Pons (tissue), 1 donor: ENCODE results near the gene PCDHA1.
"Not testable (repeated sequence)": the region's sequence is repeated elsewhere in the genome, so short reads cannot be mapped to it uniquely, and the experiment has no call there.

Experiments
- DNase-seq: peaks from one replicate; pipeline ENCODE4 v3.0.0-alpha.2; 2016; ENCODE audit warnings: low spot score

The PCDHA1 gene

GRCh38 chr5:140808241-140808888, 22.4 kb downstream of the PCDHA1 start:
- DNase-seq, result not testable (repeated sequence)

GRCh38 chr5:140808889-140809291, 22.9 kb downstream of the PCDHA1 start:
- DNase-seq, result no peak

GRCh38 chr5:140821375-140822280, 35.7 kb downstream of the PCDHA1 start, which contains the start of gene PCDHA5:
PCDHA5 (plus strand) TSS chr5:140821613.
- peak; percentile 45 for DNase-seq

- no peak for DNase-seq
These were observed 36.3 kb downstream of the PCDHA1 start for GRCh38 chr5:140822281-140822629.

GRCh38 chr5:140822969-140823368, 37.0 kb downstream of the PCDHA1 start:
- not testable (repeated sequence) for DNase-seq

- no peak for DNase-seq
These were observed 37.5 kb downstream of the PCDHA1 start for GRCh38 chr5:140823475-140823874.

GRCh38 chr5:140827704-140828361, 41.9 kb downstream of the PCDHA1 start, which contains the start of gene PCDHA6:
PCDHA6 (plus strand) TSS chr5:140827960; CDS start chr5:140828092, 132 bp downstream.
- peak; percentile 53 for DNase-seq

GRCh38 chr5:140828362-140828737, 42.4 kb downstream of the PCDHA1 start:
- peak; percentile 28 for DNase-seq

- DNase-seq, result not testable (repeated sequence)
These were observed 43.9 kb downstream of the PCDHA1 start for GRCh38 chr5:140829511-140830501.

GRCh38 chr5:140833993-140834392, 48.1 kb downstream of the PCDHA1 start, which contains the start of gene PCDHA7:
PCDHA7 (plus strand) TSS chr5:140834269; CDS start chr5:140834384, 115 bp downstream.
- DNase-seq, result peak; percentile 73

- DNase-seq, result not testable (repeated sequence)
These were observed 48.6 kb downstream of the PCDHA1 start for GRCh38 chr5:140834439-140835008.

- no peak for DNase-seq
These were observed 49.9 kb downstream of the PCDHA1 start for GRCh38 chr5:140835622-140836510.

GRCh38 chr5:140840978-140841962, 55.3 kb downstream of the PCDHA1 start, which contains the start of gene PCDHA8:
PCDHA8 (plus strand) TSS chr5:140841187; CDS start chr5:140841322, 135 bp downstream.
- peak; percentile 71 for DNase-seq

- DNase-seq, result no peak
These were observed 57.1 kb downstream of the PCDHA1 start for GRCh38 chr5:140842798-140843733.

- not testable (repeated sequence) for DNase-seq
These were observed 62.5 kb downstream of the PCDHA1 start, which contains the start of gene PCDHA9 for GRCh38 chr5:140848139-140849102. PCDHA9 (plus strand) TSS chr5:140848382; CDS start chr5:140848496, 114 bp downstream.
